HG03521 (cell line): ENCODE results near the gene P2RY1.

ENCODE experiments used
- ATAC-seq: cut with Tn5 transposase; IDR thresholded peaks from one replicate; pipeline ENCODE4 v1.9.1; 2021; ENCODE audit warnings: mild to moderate bottlenecking, moderate library complexity; ENCODE audit not compliant: unreplicated experiment

Gene P2RY1

DNA sequence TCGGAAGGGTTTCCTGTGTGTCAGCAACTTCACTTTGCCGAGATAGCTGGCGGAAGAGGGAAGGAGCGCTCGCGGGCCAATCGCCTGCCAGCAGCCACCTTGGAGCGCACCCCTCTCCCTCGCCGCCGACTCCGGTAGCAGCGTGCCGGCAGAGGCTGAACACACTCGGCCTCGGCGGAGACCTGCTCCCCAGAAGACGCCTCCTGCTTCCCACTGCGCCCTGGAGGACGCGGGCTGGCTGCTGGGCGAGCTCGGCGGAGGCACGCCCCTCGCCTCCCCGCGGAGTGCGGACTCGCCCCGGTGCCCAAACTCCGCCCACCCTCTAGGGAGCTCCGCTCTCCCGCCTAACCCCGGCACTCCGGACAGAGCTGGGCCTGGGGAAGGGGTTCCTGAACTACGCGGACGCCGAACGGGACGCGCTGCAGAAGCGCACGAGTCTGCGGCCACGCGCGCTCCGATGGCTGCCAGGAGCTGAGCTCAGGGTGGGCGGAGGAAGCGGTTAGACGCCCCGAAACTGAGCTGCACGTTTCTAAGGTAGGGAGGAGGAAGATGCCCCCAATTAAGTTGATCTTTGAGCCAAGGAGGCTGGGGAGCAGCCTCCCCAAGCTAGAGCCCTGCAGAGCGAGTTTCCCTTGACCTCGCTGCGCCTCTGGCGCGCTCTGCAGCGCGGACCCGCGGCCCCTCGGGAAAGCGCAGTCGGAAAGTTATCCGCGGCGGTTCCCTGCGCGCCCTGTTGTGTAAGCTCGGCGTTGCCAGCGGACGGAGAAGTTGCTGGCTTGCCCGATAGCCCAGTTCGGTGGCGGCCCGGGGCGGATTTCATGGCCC is at the start of gene P2RY1:
TSS of gene P2RY1 (plus strand) at position 356 of the 825 bp plus-strand sequence. CDS start 652 bp downstream, outside the sequence.
- ATAC-seq, result peak; percentile 61

- ATAC-seq, result no peak
Measured at GRCh38 chr3:152786977-152787681, 47.8 kb upstream of the P2RY1 start.

- ATAC-seq, result no peak
Measured at GRCh38 chr3:152790651-152791387, 44.1 kb upstream of the P2RY1 start.

DNA sequence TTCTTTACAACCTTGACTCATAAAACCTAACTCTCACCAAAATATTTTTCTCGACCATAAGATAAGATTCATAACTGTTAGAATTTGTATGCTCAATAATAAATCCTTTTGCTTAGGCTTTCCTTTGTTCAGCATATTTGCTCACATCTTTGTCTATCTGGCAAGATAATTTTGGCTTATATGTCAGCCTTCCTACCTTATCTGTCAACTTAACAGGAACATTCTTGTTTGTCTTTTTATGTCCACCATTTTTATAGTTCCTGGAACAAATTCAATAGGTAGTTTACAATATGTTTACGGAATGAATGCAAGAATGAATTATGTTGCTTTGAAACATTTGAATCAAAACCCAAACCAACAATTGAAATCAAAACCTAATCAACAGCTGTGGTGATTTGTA is 41.0 kb upstream of the P2RY1 start:
- ATAC-seq, result no peak

DNA sequence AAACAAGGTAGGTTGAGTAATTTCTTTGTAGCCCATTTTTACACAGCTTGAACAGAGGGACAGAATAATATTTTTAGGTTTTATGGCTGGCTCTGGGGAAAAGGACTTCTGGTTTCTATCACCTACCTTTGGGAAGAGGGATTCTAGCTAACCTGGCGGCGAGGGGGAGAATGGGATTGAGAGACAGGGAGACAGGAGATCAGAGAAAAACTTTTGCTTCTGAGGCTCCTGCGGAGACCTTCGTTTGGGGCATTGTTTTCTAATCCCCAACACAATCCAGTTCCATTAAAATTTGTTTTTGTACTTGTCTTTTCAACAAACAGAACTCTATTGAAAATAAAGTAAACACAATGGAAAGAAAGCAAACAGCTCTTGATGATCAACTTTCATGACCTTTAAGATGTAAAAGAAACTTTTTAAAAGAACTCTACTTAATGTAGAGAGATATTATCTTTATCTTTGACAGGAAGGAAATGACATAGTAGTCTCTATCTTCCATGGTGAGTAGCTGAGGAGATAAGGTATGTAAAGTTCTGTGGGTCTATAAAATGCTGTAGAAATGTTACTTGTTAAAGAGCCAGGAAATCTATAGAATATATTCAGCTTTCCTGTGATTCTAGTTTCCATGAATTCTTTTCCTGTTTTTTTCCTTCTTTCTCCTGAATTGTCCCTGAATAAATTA is 37.0 kb upstream of the P2RY1 start:
- no peak for ATAC-seq

DNA sequence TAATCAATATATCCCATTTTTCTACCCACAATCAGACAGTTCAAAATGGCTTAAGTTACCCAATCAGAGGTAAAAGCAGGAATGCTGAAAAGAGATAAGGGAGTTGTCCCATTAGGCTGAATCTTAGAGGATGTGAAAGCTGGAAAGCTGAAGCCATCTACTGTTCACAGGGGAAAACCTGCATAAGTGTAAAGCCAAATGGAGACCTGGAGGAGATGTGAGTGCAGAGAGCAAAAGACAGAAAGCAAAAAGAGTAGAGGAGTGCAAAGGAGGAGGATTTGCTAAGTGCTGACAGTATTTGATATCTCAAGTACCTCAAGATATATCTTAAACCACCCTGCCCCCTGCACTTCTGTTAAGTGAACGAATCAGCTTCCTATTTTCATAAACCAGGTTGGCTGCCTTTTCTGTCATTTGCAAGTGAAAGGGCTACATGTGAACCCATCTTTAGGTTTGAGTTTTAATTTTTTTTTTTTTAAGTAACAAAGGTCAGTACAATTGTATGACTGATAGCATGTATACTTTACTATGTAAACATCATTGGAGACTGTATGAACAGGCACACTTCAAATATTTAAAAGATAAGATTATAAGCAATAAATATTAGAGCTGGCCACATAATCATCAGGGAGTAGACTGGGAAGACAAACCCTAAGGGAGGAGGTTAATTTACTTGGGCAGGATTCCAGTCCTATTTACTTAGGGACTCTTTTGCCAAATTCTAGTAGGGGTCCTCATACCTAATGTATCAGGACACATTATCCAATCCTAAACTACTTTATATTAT is 22.8 kb upstream of the P2RY1 start:
- ATAC-seq, result no peak

- ATAC-seq, result no peak
Measured at GRCh38 chr3:152817400-152817799, 17.5 kb upstream of the P2RY1 start.

DNA sequence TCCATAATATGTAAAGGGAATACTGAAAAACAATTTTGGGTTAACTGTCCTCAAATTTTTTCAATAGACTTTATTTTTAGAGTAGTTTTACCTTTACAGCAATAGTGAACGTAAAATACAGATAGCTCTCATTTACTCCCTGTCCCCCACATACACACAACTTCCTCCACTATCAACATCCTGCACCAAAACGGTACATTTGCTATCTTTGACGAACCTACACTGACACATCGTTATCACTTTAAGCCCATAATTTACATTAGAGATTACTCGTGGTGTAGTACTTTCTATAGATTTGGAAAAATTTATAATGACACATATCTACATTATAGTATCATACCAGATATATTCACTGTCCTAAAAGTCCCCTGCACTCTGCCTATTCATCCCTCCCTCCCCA is 16.9 kb upstream of the P2RY1 start:
- ATAC-seq, result no peak

DNA sequence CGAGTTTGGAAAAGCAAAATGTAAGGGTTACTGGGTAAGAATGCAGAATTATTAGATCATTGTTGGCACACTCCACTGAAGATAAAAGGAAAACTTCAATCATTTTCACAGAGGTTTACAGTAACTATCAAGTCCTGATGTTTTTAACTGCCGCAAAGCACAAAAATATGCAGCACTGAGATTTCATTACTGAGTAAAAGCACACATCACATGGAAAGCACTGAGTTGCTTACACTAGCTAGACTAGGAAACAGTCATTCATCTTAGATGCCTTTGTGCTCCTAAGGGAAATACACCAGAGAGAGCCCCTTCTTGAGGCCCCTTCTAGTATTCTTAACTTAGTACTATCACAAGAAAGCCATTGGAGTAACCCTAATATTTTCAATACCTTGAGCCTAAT is 11.8 kb upstream of the P2RY1 start:
- ATAC-seq, result no peak

DNA sequence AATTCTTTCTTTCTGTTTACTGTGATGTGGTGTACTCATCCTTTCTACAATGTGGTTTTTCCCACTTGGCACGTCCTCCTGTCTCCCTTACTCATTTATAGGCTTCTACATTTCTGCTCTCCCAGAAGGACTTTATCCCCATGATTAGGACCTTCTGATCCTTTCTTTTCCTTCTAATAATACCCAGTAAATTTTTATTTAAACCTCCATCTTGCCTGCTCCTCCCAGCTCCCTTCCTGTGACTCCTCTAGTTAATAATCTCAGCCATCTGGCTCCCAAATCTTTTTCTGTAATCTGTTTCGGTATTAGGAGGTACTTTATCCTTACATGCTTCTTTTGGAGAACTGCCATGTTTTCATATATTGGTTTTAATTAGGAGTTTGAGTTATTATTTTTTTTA is 11.2 kb upstream of the P2RY1 start:
- no peak for ATAC-seq

DNA sequence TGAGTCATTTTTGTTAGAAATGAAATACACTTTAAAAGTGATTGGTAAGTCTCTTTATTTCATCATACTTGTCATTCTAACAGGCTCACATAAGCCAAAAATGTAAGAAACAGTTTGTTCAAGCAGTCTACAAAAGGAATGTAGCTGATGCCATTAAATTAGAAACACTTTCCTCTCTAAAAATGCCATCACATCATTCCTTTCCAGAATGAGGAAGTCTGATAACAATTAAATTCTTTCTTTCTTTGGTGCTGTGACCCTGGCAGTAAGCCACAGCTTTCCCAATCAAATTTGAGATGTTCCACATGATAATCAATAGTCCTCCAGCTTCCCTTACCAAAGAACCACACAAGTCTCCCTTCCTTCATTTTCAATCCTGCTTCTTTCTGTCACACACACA is 9.4 kb upstream of the P2RY1 start:
- ATAC-seq, result no peak

- no peak for ATAC-seq
Measured at GRCh38 chr3:152826476-152826875, 8.5 kb upstream of the P2RY1 start.

- ATAC-seq, result no peak
Measured at GRCh38 chr3:152827313-152827712, 7.6 kb upstream of the P2RY1 start.

- ATAC-seq, result no peak
Measured at GRCh38 chr3:152828075-152828840, 6.7 kb upstream of the P2RY1 start.

- no peak for ATAC-seq
Measured at GRCh38 chr3:152830245-152830644, 4.7 kb upstream of the P2RY1 start.

DNA sequence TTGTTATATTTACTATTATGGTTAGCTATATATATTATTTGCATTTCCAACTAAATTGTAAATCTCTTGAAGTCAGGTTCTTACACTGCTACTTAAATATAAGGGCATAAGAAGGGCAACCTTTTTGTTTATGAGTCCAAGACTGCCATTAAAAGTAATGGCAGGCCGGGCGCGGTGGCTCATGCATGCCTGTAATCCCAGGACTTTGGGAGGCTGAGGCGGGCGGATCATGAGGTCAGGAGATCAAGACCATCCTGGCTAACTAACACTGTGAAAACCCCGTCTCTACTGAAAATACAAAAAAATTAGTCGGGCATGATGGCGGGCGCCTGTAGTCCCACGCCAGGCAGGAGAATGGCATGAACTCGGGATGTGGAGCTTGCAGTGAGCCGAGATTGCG is 2.9 kb upstream of the P2RY1 start:
- ATAC-seq, result no peak

DNA sequence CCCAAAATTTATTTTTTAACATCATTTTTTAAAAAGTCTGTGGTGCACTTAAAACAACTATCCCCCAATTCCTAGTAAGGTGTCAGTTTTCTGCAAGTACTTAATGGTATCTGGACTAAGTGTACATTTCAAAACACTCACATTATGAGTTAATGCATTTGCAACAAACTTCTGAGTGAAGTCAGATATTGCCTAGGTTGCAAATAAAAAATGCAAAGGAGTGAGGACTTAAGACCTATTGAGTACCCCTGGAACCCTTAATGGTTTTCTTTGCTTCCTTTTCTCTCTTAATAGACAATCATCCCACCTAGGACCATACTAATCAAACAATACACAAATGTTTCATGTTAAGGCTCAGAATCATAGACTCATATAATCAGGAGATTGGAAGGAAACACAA is 1.8 kb upstream of the P2RY1 start:
- ATAC-seq, result no peak

GRCh38 chr3:152834191-152834775 is 648 bp upstream of the P2RY1 start:
- ATAC-seq, result no peak

DNA sequence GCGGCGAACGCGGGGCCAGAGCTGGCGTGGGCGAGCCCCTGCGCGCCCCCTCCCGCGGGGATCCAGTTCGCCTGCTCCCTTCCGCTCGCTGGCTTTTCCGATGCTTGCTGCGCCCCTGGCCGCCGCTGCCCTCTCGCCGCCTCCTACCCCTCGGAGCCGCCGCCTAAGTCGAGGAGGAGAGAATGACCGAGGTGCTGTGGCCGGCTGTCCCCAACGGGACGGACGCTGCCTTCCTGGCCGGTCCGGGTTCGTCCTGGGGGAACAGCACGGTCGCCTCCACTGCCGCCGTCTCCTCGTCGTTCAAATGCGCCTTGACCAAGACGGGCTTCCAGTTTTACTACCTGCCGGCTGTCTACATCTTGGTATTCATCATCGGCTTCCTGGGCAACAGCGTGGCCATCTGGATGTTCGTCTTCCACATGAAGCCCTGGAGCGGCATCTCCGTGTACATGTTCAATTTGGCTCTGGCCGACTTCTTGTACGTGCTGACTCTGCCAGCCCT is 721 bp downstream of the P2RY1 start:
- peak; percentile 4 for ATAC-seq
